K562 (cell line): ENCODE data around the gene BLZF1. TPM values are rescaled to one million over a fixed set of nuclear protein-coding genes. Genes with fewer than 3 reads are reported as not detected.

Experiments
- CSDE1 ChIP-seq, 2 experiments: fragments of 450-650 bp; IDR thresholded peaks; 2 replicates each; pipeline ENCODE4 v1.6.1; 2016; ENCODE audit warnings: mild to moderate bottlenecking in 1 of 2
- DDX20 ChIP-seq: fragments of 450-650 bp; IDR thresholded peaks from 2 replicates; pipeline ENCODE4 v1.6.1; 2016; ENCODE audit warnings: missing genetic modification characterization, low read depth, mild to moderate bottlenecking, missing compliant biosample characterization, moderate library complexity
- DEAF1 ChIP-seq: fragments of 450-650 bp; formaldehyde crosslinking; IDR thresholded peaks from 2 replicates; pipeline ENCODE4 v1.4.0; 2020; ENCODE audit warnings: mild to moderate bottlenecking, moderate library complexity
- DLX4 ChIP-seq: fragments of 250-450 bp; sonication (Bioruptor Pico); IDR thresholded peaks from 2 replicates; pipeline ENCODE4 v1.6.1; 2021; ENCODE audit warnings: mild to moderate bottlenecking
- ELF4 ChIP-seq: fragments of 450-650 bp; formaldehyde crosslinking; IDR thresholded peaks from 2 replicates; pipeline ENCODE4 v1.4.0; 2022; ENCODE audit warnings: missing genetic modification characterization
- HSF4 ChIP-seq: fragments of 250-450 bp; sonication (Bioruptor Pico); IDR thresholded peaks from 2 replicates; pipeline ENCODE4 v2.1.2; 2022; ENCODE audit warnings: mild to moderate bottlenecking, moderate library complexity, borderline replicate concordance
- LARP7 ChIP-seq: fragments of 450-650 bp; IDR thresholded peaks from 2 replicates; pipeline ENCODE4 v1.6.1; 2016
- NCOR1 ChIP-seq: fragments of 450-650 bp; IDR thresholded peaks from 2 replicates; pipeline ENCODE4 v1.6.1; 2016; ENCODE audit warnings: mild to moderate bottlenecking, moderate library complexity
- PML ChIP-seq: IDR thresholded peaks from 2 replicates; pipeline ENCODE4 v1.6.1; 2012; ENCODE audit warnings: low read length, inconsistent platforms
- PREB ChIP-seq: sonication (generic); formaldehyde crosslinking; IDR thresholded peaks from 2 replicates; pipeline ENCODE4 v1.8.1; 2023; ENCODE audit warnings: mild to moderate bottlenecking, missing genetic modification reagents
- RAD21 ChIP-seq, 2 experiments: fragments of 250-450 bp in 1 of 2; fragments of 450-650 bp in 1 of 2; sonication (Bioruptor Pico) in 1 of 2; formaldehyde crosslinking in 1 of 2; IDR thresholded peaks in 1 of 2; conservative IDR thresholded peaks in 1 of 2; 2 replicates each; pipeline versions ENCODE4 v1.4.0 to v1.8.0; 2020 to 2022; ENCODE audit warnings: mild to moderate bottlenecking in 2 of 2, moderate library complexity in 1 of 2
- RBM25 ChIP-seq: fragments of 200-400 bp; formaldehyde crosslinking; IDR thresholded peaks from 2 replicates; pipeline ENCODE4 v1.6.1; 2018; ENCODE audit warnings: low read length, low read depth, moderate library complexity; ENCODE audit not compliant: severe bottlenecking
- TCF7L2 ChIP-seq: fragments of 150-350 bp; IDR thresholded peaks from 2 replicates; pipeline ENCODE4 v1.6.1; 2016; ENCODE audit warnings: low read depth, mild to moderate bottlenecking, low read length, moderate library complexity
- ZBTB26 ChIP-seq: fragments of 450-650 bp; formaldehyde crosslinking; IDR thresholded peaks from 2 replicates; pipeline ENCODE4 v1.4.0; 2022; ENCODE audit warnings: missing genetic modification characterization
- ZKSCAN8 ChIP-seq: fragments of 200-800 bp; sonication (Bioruptor generic); IDR thresholded peaks from 2 replicates; pipeline ENCODE4 v1.6.1; 2016; ENCODE audit warnings: missing genetic modification characterization, missing compliant biosample characterization
- ZNF24 ChIP-seq: fragments of 450-650 bp; IDR thresholded peaks from 2 replicates; pipeline ENCODE4 v1.6.1; 2016
- ZNF57 ChIP-seq: fragments of 450-650 bp; formaldehyde crosslinking; IDR thresholded peaks from 2 replicates; pipeline ENCODE4 v1.4.0; 2020; ENCODE audit warnings: mild to moderate bottlenecking, moderate library complexity
- polyA plus RNA-seq, 8 experiments: library from polyadenylated mRNA; depleted of rRNA in 4 of 8; stranded (reverse) in 5 of 8; unstranded in 3 of 8; fragments of >200 nt; fragmentation: Nextera tagmentation in 2 of 8; fragmentation: Illumina TruSeq in 1 of 8; extraction: Ambion mirVana in 2 of 8; extraction: Trizol in 1 of 8; gene quantifications; 2 replicates each; pipeline versions ENCODE4 v1.2.1 to v1.2.3, GENCODE V29; 2011 to 2014; ENCODE audit warnings: inconsistent platforms in 1 of 8, missing spikeins in 1 of 8
- total RNA-seq, 7 experiments: library from RNA; depleted of rRNA in 6 of 7; stranded (reverse); fragments of >200 nt in 6 of 7; fragmentation: Illumina TruSeq in 2 of 7; extraction: Trizol in 2 of 7; gene quantifications; 2 replicates each; pipeline versions ENCODE4 v1.2.1 to v1.2.3, GENCODE V29; 2011 to 2021; ENCODE audit warnings: low replicate concordance in 1 of 7
- TF ChIP-seq, protein P1 (sequence below): IDR thresholded peaks from 2 replicates; pipeline ENCODE4 v1.6.1; 2014; ENCODE audit warnings: antibody characterized with exemption
- TF ChIP-seq, protein P2 (sequence below): fragments of 200-800 bp; sonication (Bioruptor generic); IDR thresholded peaks from 2 replicates; pipeline ENCODE4 v1.6.1; 2017; ENCODE audit warnings: missing genetic modification characterization, missing compliant biosample characterization
- TF ChIP-seq, protein P3 (sequence below): fragments of 450-650 bp; conservative IDR thresholded peaks from 2 replicates; pipeline ENCODE4 v1.6.1; 2016; ENCODE audit warnings: missing genetic modification characterization, low read depth, mild to moderate bottlenecking, control low read depth, missing compliant biosample characterization

Gene BLZF1
- total and polyA plus RNA-seq, 9 of the 15 experiments (the other 6 are each of a cell fraction or from before 2014, with no cell fraction given): 20.5 to 32.8 (median 25.3) TPM

DNA sequence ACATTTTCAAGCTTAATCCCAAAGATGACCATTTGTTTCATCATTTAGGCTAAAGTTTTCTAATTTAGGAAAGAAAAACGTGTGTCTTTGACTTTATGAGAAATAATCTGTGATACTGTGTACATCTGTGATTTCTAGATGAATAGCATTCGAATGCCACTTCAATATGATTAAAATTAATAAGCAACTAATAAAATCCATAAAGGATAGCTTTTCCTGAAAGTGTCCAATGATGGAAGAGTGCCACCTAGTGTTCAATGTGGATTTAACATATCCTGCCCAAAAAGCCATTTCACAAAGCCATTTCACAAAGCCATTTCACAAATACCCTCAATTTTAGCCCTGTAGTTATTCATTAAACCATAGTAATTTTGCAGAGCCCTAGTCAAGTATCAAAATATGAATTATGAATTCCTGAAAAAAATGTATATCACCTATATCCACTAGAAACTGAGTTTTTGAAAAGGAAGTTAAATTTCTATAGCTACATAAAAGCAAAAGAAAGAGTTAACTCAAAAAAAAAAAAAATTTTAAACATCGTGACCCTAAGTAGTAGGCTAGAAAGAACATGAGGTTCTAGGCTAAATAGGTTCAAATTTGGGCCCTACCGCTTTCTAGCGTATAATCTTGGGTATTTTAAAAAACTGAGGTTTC is 19.5 kb upstream of the BLZF1 start (continued):
- TF ChIP-seq RAD21 (CRISPR knock-in tag; conservative IDR thresholded peaks at IDR 0.05 in 1 of 2, IDR thresholded peaks at IDR 0.05 in 1 of 2) (peak; percentile 96 to 98), LARP7 (no peak), DEAF1 (CRISPR knock-in tag) (peak; percentile 87), HSF4 (CRISPR knock-in tag) (no peak), ELF4 (no peak), PREB (CRISPR knock-in tag) (no peak), ZNF57 (CRISPR knock-in tag) (no peak), NCOR1 (no peak), RBM25 (no peak), DDX20 (tag) (no peak), ZKSCAN8 (CRISPR knock-in tag) (no peak), TCF7L2 (no peak), ZNF24 (no peak), DLX4 (CRISPR knock-in tag) (no peak), CSDE1 (IDR thresholded peaks at IDR 0.05) (no peak), PML (no peak), ZBTB26 (CRISPR knock-in tag) (no peak)
- TF ChIP-seq, protein P1, sequence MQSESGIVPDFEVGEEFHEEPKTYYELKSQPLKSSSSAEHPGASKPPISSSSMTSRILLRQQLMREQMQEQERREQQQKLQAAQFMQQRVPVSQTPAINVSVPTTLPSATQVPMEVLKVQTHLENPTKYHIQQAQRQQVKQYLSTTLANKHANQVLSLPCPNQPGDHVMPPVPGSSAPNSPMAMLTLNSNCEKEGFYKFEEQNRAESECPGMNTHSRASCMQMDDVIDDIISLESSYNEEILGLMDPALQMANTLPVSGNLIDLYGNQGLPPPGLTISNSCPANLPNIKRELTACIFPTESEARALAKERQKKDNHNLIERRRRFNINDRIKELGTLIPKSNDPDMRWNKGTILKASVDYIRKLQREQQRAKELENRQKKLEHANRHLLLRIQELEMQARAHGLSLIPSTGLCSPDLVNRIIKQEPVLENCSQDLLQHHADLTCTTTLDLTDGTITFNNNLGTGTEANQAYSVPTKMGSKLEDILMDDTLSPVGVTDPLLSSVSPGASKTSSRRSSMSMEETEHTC: no peak
- TF ChIP-seq, protein P2, sequence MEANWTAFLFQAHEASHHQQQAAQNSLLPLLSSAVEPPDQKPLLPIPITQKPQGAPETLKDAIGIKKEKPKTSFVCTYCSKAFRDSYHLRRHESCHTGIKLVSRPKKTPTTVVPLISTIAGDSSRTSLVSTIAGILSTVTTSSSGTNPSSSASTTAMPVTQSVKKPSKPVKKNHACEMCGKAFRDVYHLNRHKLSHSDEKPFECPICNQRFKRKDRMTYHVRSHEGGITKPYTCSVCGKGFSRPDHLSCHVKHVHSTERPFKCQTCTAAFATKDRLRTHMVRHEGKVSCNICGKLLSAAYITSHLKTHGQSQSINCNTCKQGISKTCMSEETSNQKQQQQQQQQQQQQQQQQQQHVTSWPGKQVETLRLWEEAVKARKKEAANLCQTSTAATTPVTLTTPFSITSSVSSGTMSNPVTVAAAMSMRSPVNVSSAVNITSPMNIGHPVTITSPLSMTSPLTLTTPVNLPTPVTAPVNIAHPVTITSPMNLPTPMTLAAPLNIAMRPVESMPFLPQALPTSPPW (CRISPR knock-in tag): 0 out of 2 replicates have a peak, but pooled peaks have one; percentile 16
- TF ChIP-seq, protein P3, sequence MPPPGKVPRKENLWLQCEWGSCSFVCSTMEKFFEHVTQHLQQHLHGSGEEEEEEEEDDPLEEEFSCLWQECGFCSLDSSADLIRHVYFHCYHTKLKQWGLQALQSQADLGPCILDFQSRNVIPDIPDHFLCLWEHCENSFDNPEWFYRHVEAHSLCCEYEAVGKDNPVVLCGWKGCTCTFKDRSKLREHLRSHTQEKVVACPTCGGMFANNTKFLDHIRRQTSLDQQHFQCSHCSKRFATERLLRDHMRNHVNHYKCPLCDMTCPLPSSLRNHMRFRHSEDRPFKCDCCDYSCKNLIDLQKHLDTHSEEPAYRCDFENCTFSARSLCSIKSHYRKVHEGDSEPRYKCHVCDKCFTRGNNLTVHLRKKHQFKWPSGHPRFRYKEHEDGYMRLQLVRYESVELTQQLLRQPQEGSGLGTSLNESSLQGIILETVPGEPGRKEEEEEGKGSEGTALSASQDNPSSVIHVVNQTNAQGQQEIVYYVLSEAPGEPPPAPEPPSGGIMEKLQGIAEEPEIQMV (tag): no peak
